Bronchus fibroblast of lung (primary cell): ENCODE results near the gene RCAN1. TPM values are rescaled to one million over a fixed set of nuclear protein-coding genes. Genes with fewer than 3 reads are reported as not detected.

Experiments used
- total RNA-seq: library from RNA; depleted of rRNA; stranded (reverse); fragments of >200 nt; gene quantifications from 2 replicates; pipeline ENCODE4 v1.2.3, GENCODE V29; 2015

The RCAN1 gene
- total RNA-seq, result 25.9 and 30.4 TPM in 2 replicates

GRCh38 chr21:34614628-34615486 lies at the start of gene RCAN1:
Gene RCAN1 (minus strand): TSS chr21:34615113. CDS start chr21:34615011, 102 bp downstream.

GRCh38 chr21:34511787-34512455 lies 103.0 kb downstream of the RCAN1 start, which contains the start of gene KCNE1:
Gene KCNE1 (minus strand): TSS chr21:34512210. CDS start chr21:34449634, 62,576 bp downstream.

Other genes with a start within 250 kb of the RCAN1 start
- gene SMIM11, start 239.6 kb downstream of the RCAN1 start, total RNA-seq, result 3.0 and 4.9 TPM in 2 replicates
- not detected in 2 replicates for gene SMIM34, start 191.2 kb downstream of the RCAN1 start, total RNA-seq
- 0.45 TPM in 1 of 2 replicates, not detected in the other for gene KCNE1, start 102.9 kb downstream of the RCAN1 start, total RNA-seq
- under 0.01 and 0.15 TPM in 2 replicates for gene CLIC6, start 53.9 kb upstream of the RCAN1 start, total RNA-seq